Measurements from ENCODE around the gene INTS3. TPM values are rescaled to one million over a fixed set of nuclear protein-coding genes. Genes with fewer than 3 reads are reported as not detected.

INTS3 gene
- total and polyA plus RNA-seq, 2 donors (not counting 1 experiment from before 2014, with no cell fraction given) = 31.4 to 37.3 TPM

DNA sequence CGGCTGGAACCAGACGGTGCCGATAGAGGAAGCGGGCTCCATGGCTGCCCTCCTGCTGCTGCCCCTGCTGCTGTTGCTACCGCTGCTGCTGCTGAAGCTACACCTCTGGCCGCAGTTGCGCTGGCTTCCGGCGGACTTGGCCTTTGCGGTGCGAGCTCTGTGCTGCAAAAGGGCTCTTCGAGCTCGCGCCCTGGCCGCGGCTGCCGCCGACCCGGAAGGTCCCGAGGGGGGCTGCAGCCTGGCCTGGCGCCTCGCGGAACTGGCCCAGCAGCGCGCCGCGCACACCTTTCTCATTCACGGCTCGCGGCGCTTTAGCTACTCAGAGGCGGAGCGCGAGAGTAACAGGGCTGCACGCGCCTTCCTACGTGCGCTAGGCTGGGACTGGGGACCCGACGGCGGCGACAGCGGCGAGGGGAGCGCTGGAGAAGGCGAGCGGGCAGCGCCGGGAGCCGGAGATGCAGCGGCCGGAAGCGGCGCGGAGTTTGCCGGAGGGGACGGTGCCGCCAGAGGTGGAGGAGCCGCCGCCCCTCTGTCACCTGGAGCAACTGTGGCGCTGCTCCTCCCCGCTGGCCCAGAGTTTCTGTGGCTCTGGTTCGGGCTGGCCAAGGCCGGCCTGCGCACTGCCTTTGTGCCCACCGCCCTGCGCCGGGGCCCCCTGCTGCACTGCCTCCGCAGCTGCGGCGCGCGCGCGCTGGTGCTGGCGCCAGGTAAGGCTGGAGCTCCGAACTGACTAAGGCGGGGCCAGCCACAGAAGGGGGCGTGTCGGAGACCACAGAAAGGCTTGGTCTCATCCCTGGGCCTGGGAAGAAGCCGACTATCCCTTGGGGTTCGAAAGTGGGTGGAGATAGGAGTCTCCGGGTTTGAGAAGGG is 47.8 kb downstream of the INTS3 start:
- peak overlapping the region; percentile 92 for H3K4me2 ChIP-seq (ENCODE audit: extremely low read depth, insufficient read depth, low read length)
- H3K27ac ChIP-seq (ENCODE audit: insufficient read depth, low read length) = no peak overlapping the region
- no peaks in the 10 kb centered on the region for H3K27me3 ChIP-seq (ENCODE audit: control insufficient read depth, insufficient read depth, low read length)
- peaks cover 11% of the 10 kb centered on the region for H3K4me1 ChIP-seq (ENCODE audit: control insufficient read depth, extremely low read depth, insufficient read depth, low read length)
- no peak for TF ChIP-seq EZH2 (IDR thresholded peaks at IDR 0.05; ENCODE audit: low read length, missing control alignments)
- TF ChIP-seq, protein P1, sequence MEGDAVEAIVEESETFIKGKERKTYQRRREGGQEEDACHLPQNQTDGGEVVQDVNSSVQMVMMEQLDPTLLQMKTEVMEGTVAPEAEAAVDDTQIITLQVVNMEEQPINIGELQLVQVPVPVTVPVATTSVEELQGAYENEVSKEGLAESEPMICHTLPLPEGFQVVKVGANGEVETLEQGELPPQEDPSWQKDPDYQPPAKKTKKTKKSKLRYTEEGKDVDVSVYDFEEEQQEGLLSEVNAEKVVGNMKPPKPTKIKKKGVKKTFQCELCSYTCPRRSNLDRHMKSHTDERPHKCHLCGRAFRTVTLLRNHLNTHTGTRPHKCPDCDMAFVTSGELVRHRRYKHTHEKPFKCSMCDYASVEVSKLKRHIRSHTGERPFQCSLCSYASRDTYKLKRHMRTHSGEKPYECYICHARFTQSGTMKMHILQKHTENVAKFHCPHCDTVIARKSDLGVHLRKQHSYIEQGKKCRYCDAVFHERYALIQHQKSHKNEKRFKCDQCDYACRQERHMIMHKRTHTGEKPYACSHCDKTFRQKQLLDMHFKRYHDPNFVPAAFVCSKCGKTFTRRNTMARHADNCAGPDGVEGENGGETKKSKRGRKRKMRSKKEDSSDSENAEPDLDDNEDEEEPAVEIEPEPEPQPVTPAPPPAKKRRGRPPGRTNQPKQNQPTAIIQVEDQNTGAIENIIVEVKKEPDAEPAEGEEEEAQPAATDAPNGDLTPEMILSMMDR (conservative IDR thresholded peaks at IDR 0.05 in 1 of 2, IDR thresholded peaks at IDR 0.05 in 1 of 2; ENCODE audit: low read depth in 1 of 2, low read length in 2 of 2) = no peak
- no peaks in the 10 kb centered on the region for H3K9me3 ChIP-seq (ENCODE audit: control insufficient read depth, insufficient read depth, low read depth, low read length)
- H3K4me3 ChIP-seq (replicated peaks in 1 of 4; ENCODE audit: control extremely low read depth in 1 of 4, insufficient read depth in 1 of 4, low read depth in 3 of 4, low read length in 4 of 4) = peak overlapping the region; percentile 62 to 70 (median 66)
- H2AFZ ChIP-seq (ENCODE audit: low read length) = peak overlapping the region; percentile 90
- peaks cover 18% of the 10 kb centered on the region for H3K36me3 ChIP-seq (ENCODE audit: control insufficient read depth, insufficient read depth, low read length)
- H4K20me1 ChIP-seq (ENCODE audit: control insufficient read depth, extremely low read depth, insufficient read depth, low read length) = no peaks in the 10 kb centered on the region
- H3K79me2 ChIP-seq (ENCODE audit: control insufficient read depth, insufficient read depth, low read length) = no peaks in the 10 kb centered on the region
- peak; percentile 27 to 60 for DNase-seq (ENCODE audit: low read depth in 2 of 2)
- H3K9ac ChIP-seq (ENCODE audit: insufficient read depth, low read length) = peak overlapping the region; percentile 62

DNA sequence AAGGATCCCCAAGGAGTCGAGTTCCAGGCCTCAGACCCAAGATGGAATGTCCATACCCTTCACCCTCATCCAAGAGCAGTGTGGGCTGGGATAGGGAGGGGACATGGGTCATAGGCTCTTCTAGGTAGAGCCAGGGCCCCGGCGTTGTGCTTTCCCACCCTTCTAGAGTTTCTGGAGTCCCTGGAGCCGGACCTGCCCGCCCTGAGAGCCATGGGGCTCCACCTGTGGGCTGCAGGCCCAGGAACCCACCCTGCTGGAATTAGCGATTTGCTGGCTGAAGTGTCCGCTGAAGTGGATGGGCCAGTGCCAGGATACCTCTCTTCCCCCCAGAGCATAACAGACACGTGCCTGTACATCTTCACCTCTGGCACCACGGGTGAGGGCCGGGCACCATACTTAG is 48.5 kb downstream of the INTS3 start:
- TF ChIP-seq, protein P1 (conservative IDR thresholded peaks at IDR 0.05 in 1 of 2, IDR thresholded peaks at IDR 0.05 in 1 of 2; ENCODE audit: low read depth in 1 of 2, low read length in 2 of 2) = no peak
- no peak for TF ChIP-seq EZH2 (IDR thresholded peaks at IDR 0.05; ENCODE audit: low read length, missing control alignments)
- DNase-seq (ENCODE audit: low read depth in 2 of 2) = no peak
- Histone ChIP-seq H3K79me2 (ENCODE audit: control insufficient read depth, insufficient read depth, low read length) (no peaks in the 10 kb centered on the region), H4K20me1 (ENCODE audit: control insufficient read depth, extremely low read depth, insufficient read depth, low read length) (no peaks in the 10 kb centered on the region), H2AFZ (ENCODE audit: low read length) (peak overlapping the region; percentile 13), H3K4me3 (replicated peaks in 1 of 4; ENCODE audit: control extremely low read depth in 1 of 4, insufficient read depth in 1 of 4, low read depth in 3 of 4, low read length in 4 of 4) (peak overlapping the region; percentile 62 to 70 (median 66)), H3K36me3 (ENCODE audit: control insufficient read depth, insufficient read depth, low read length) (peaks cover 15% of the 10 kb centered on the region), H3K4me2 (ENCODE audit: extremely low read depth, insufficient read depth, low read length) (peak overlapping the region; percentile 92), H3K27ac (ENCODE audit: insufficient read depth, low read length) (no peak overlapping the region), H3K4me1 (ENCODE audit: control insufficient read depth, extremely low read depth, insufficient read depth, low read length) (peaks cover 11% of the 10 kb centered on the region), H3K27me3 (ENCODE audit: control insufficient read depth, insufficient read depth, low read length) (no peaks in the 10 kb centered on the region), H3K9me3 (ENCODE audit: control insufficient read depth, insufficient read depth, low read depth, low read length) (no peaks in the 10 kb centered on the region), H3K9ac (ENCODE audit: insufficient read depth, low read length) (no peak overlapping the region)

DNA sequence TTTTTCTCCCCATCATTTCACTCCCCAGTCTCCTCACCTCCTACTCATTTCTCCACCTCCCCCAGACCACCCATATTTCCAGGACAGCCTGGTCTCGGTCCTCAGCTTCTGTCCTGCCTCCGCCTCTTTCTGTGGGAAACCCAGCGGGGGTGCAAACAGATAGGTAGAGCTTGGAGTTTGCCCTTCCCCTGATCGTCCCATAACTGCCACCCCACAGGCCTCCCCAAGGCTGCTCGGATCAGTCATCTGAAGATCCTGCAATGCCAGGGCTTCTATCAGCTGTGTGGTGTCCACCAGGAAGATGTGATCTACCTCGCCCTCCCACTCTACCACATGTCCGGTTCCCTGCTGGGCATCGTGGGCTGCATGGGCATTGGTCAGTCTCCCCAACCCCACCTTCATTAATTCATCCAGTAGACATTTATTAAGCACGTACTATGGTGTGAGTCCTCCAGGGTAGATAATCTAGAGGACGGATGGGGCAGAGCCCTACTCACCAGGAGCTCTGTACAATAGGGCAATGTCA is 49.1 kb downstream of the INTS3 start:
- Histone ChIP-seq H3K79me2 (ENCODE audit: control insufficient read depth, insufficient read depth, low read length) (no peaks in the 10 kb centered on the region), H3K9ac (ENCODE audit: insufficient read depth, low read length) (no peak overlapping the region), H3K9me3 (ENCODE audit: control insufficient read depth, insufficient read depth, low read depth, low read length) (no peaks in the 10 kb centered on the region), H3K4me3 (replicated peaks in 1 of 4; ENCODE audit: control extremely low read depth in 1 of 4, insufficient read depth in 1 of 4, low read depth in 3 of 4, low read length in 4 of 4) (peak overlapping the region in 1 of 4 experiments; percentile 62), H3K36me3 (ENCODE audit: control insufficient read depth, insufficient read depth, low read length) (peaks cover 10% of the 10 kb centered on the region), H3K27ac (ENCODE audit: insufficient read depth, low read length) (no peak overlapping the region), H3K27me3 (ENCODE audit: control insufficient read depth, insufficient read depth, low read length) (no peaks in the 10 kb centered on the region), H2AFZ (ENCODE audit: low read length) (no peak overlapping the region), H3K4me2 (ENCODE audit: extremely low read depth, insufficient read depth, low read length) (peak overlapping the region; percentile 92), H4K20me1 (ENCODE audit: control insufficient read depth, extremely low read depth, insufficient read depth, low read length) (no peaks in the 10 kb centered on the region), H3K4me1 (ENCODE audit: control insufficient read depth, extremely low read depth, insufficient read depth, low read length) (peaks cover 11% of the 10 kb centered on the region)
- no peak for DNase-seq (ENCODE audit: low read depth in 2 of 2)
- TF ChIP-seq, protein P1 (conservative IDR thresholded peaks at IDR 0.05 in 1 of 2, IDR thresholded peaks at IDR 0.05 in 1 of 2; ENCODE audit: low read depth in 1 of 2, low read length in 2 of 2) = no peak
- no peak for TF ChIP-seq EZH2 (IDR thresholded peaks at IDR 0.05; ENCODE audit: low read length, missing control alignments)
